HG03097 (cell line): ENCODE results near the gene KIF18B.

Source experiments
- ATAC-seq: cut with Tn5 transposase; IDR thresholded peaks from one replicate; pipeline ENCODE4 v1.9.1; 2021; ENCODE audit not compliant: unreplicated experiment, low FRiP score

Gene KIF18B

GRCh38 chr17:44884941-44885340 is 62.6 kb downstream of the KIF18B start:
- no peak for ATAC-seq

- no peak for ATAC-seq
Observed at GRCh38 chr17:44881145-44881544, 66.4 kb downstream of the KIF18B start.

GRCh38 chr17:44880062-44880461 is 67.5 kb downstream of the KIF18B start:
- no peak for ATAC-seq

GRCh38 chr17:44879376-44879775 is 68.2 kb downstream of the KIF18B start:
- no peak for ATAC-seq

- ATAC-seq: no peak
Observed at GRCh38 chr17:44878627-44879221, 68.8 kb downstream of the KIF18B start.

- ATAC-seq: no peak
Observed at GRCh38 chr17:44877121-44877520, 70.5 kb downstream of the KIF18B start.

GRCh38 chr17:44875761-44876160 is 71.8 kb downstream of the KIF18B start:
- no peak for ATAC-seq
